ENCODE measurements around the gene FXR1. TPM values are rescaled to one million over a fixed set of nuclear protein-coding genes. Genes with fewer than 3 reads are reported as not detected.

Gene FXR1
- total and polyA plus RNA-seq, 2 of the 13 experiments (the other 11 are each of a cell fraction or from before 2014, with no cell fraction given): 104 to 132 TPM

DNA sequence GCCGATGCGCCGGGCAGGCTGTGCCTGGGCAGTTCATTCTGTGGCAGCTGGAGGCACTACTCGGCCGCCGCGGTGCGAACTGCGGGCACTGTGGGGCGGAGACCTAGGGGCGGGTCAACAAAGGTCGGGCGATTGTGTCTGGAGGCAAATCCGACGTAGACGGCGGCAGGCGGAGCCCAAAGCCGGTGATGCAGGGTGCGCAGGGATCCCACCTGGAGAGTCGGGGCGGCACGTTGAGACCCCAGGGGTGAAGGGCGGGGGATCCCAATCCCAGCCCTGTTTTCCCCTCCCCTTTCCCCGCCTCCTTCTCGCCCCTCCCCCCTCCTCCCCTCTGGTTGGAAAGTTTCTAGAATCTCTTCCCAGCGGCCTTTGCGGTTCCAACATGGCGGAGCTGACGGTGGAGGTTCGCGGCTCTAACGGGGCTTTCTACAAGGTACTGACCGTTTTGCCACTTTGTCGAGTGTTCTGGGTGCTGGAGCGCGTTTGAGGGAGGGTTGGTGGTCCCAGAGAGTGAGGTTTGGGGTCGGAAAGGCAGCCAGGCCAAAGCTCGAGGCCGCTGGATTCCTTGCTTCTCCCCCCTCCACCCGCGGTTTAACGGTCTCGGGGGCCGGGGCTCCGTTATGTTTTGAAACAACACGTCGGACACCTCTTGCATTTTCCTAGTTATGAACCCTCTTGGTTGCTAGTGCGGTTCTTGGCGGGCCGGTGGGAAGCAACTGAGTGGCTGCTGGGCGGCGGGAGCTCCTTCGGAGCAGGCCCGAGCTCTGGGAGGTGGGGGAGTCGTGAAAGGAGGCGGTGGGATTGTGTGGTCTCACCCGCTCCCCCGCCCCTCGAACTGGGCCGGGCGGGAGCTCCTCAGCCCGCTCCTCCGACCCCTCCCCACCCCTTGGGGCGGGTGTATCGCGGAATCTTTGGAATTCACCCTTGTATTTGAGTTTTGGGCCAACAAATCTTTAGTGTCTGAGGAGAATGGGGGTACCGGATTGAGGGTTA lies at the start of gene FXR1 (continued):
- TF ChIP-seq SIX1 (CRISPR knock-in tag; IDR thresholded peaks at IDR 0.05; ENCODE audit: borderline replicate concordance) (no peak), ZNF350 (CRISPR knock-in tag; IDR thresholded peaks at IDR 0.05; ENCODE audit: borderline replicate concordance, low read depth) (peak; percentile 56; the same call in 1 of the 2 replicates), ZBTB7B (CRISPR knock-in tag; IDR thresholded peaks at IDR 0.05) (peak; percentile 82), ZFX (CRISPR knock-in tag; IDR thresholded peaks at IDR 0.05; ENCODE audit: low read depth) (peak; percentile 86), REPIN1 (CRISPR knock-in tag; IDR thresholded peaks at IDR 0.05; ENCODE audit: borderline replicate concordance, low read depth) (peak; percentile 53; the same call in 1 of the 2 replicates), ATF7-NPFF (CRISPR knock-in tag; IDR thresholded peaks at IDR 0.05; ENCODE audit: low read depth) (no peak), GFI1 (CRISPR knock-in tag; IDR thresholded peaks at IDR 0.05; ENCODE audit: borderline replicate concordance) (peak; percentile 51; the same call in 1 of the 2 replicates), RXRB (CRISPR knock-in tag; IDR thresholded peaks at IDR 0.05; ENCODE audit: borderline replicate concordance) (peak; percentile 33; the same call in 1 of the 2 replicates), ARID2 (CRISPR knock-in tag; IDR thresholded peaks at IDR 0.05; ENCODE audit: borderline replicate concordance) (0 out of 2 replicates have a peak, but pooled peaks have one; percentile 84), TEAD3 (CRISPR knock-in tag; optimal IDR thresholded peaks at IDR 0.05; ENCODE audit: borderline replicate concordance) (no peak), ZNF33B (CRISPR knock-in tag; IDR thresholded peaks at IDR 0.05) (no peak), KLF15 (CRISPR knock-in tag; IDR thresholded peaks at IDR 0.05; ENCODE audit: borderline replicate concordance) (peak; percentile 44; the same call in 1 of the 2 replicates)
- TF ChIP-seq, protein P1, sequence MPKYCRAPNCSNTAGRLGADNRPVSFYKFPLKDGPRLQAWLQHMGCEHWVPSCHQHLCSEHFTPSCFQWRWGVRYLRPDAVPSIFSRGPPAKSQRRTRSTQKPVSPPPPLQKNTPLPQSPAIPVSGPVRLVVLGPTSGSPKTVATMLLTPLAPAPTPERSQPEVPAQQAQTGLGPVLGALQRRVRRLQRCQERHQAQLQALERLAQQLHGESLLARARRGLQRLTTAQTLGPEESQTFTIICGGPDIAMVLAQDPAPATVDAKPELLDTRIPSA (CRISPR knock-in tag; IDR thresholded peaks at IDR 0.05; ENCODE audit: borderline replicate concordance): 0 out of 2 replicates have a peak, but pooled peaks have one; percentile 46
- TF ChIP-seq, protein P2, sequence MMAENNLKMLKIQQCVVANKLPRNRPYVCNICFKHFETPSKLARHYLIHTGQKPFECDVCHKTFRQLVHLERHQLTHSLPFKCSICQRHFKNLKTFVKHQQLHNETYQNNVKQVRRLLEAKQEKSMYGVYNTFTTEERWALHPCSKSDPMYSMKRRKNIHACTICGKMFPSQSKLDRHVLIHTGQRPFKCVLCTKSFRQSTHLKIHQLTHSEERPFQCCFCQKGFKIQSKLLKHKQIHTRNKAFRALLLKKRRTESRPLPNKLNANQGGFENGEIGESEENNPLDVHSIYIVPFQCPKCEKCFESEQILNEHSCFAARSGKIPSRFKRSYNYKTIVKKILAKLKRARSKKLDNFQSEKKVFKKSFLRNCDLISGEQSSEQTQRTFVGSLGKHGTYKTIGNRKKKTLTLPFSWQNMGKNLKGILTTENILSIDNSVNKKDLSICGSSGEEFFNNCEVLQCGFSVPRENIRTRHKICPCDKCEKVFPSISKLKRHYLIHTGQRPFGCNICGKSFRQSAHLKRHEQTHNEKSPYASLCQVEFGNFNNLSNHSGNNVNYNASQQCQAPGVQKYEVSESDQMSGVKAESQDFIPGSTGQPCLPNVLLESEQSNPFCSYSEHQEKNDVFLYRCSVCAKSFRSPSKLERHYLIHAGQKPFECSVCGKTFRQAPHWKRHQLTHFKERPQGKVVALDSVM (CRISPR knock-in tag; IDR thresholded peaks at IDR 0.05): peak; percentile 32; the same call in 1 of the 2 replicates
- TF ChIP-seq, protein P3, sequence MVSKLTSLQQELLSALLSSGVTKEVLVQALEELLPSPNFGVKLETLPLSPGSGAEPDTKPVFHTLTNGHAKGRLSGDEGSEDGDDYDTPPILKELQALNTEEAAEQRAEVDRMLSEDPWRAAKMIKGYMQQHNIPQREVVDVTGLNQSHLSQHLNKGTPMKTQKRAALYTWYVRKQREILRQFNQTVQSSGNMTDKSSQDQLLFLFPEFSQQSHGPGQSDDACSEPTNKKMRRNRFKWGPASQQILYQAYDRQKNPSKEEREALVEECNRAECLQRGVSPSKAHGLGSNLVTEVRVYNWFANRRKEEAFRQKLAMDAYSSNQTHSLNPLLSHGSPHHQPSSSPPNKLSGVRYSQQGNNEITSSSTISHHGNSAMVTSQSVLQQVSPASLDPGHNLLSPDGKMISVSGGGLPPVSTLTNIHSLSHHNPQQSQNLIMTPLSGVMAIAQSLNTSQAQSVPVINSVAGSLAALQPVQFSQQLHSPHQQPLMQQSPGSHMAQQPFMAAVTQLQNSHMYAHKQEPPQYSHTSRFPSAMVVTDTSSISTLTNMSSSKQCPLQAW (CRISPR knock-in tag; IDR thresholded peaks at IDR 0.05): 0 out of 2 replicates have a peak, but pooled peaks have one; percentile 39
- TF ChIP-seq, protein P4, sequence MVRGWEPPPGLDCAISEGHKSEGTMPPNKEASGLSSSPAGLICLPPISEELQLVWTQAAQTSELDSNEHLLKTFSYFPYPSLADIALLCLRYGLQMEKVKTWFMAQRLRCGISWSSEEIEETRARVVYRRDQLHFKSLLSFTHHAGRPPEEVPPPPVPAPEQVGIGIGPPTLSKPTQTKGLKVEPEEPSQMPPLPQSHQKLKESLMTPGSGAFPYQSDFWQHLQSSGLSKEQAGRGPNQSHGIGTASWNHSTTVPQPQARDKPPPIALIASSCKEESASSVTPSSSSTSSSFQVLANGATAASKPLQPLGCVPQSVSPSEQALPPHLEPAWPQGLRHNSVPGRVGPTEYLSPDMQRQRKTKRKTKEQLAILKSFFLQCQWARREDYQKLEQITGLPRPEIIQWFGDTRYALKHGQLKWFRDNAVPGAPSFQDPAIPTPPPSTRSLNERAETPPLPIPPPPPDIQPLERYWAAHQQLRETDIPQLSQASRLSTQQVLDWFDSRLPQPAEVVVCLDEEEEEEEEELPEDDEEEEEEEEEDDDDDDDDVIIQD (CRISPR knock-in tag; IDR thresholded peaks at IDR 0.05; ENCODE audit: low read depth): peak; percentile 7; the same call in 1 of the 2 replicates
- TF ChIP-seq, protein P5, sequence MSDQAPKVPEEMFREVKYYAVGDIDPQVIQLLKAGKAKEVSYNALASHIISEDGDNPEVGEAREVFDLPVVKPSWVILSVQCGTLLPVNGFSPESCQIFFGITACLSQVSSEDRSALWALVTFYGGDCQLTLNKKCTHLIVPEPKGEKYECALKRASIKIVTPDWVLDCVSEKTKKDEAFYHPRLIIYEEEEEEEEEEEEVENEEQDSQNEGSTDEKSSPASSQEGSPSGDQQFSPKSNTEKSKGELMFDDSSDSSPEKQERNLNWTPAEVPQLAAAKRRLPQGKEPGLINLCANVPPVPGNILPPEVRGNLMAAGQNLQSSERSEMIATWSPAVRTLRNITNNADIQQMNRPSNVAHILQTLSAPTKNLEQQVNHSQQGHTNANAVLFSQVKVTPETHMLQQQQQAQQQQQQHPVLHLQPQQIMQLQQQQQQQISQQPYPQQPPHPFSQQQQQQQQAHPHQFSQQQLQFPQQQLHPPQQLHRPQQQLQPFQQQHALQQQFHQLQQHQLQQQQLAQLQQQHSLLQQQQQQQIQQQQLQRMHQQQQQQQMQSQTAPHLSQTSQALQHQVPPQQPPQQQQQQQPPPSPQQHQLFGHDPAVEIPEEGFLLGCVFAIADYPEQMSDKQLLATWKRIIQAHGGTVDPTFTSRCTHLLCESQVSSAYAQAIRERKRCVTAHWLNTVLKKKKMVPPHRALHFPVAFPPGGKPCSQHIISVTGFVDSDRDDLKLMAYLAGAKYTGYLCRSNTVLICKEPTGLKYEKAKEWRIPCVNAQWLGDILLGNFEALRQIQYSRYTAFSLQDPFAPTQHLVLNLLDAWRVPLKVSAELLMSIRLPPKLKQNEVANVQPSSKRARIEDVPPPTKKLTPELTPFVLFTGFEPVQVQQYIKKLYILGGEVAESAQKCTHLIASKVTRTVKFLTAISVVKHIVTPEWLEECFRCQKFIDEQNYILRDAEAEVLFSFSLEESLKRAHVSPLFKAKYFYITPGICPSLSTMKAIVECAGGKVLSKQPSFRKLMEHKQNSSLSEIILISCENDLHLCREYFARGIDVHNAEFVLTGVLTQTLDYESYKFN (CRISPR knock-in tag; conservative IDR thresholded peaks at IDR 0.05): peak; percentile 11
